Dermis microvascular lymphatic vessel endothelial cell (primary cell): ENCODE results near the gene PCLO. TPM values are rescaled to one million over a fixed set of nuclear protein-coding genes. Genes with fewer than 3 reads are reported as not detected.

Source experiments
- DNase-seq, 2 donors: peaks; one replicate each; pipeline versions ENCODE4 v3.0.0 to v3.0.0-alpha.2; 2010; ENCODE audit warnings: low read depth in 2 of 2
- total RNA-seq: library from RNA; depleted of rRNA; stranded (reverse); fragments of >200 nt; gene quantifications from 2 replicates; pipeline ENCODE4 v1.2.1, GENCODE V29; 2014

Gene PCLO
- total RNA-seq, 1 donor from 2014 or later, result 1.8 TPM

GRCh38 chr7:82841828-82842227 lies 320.9 kb downstream of the PCLO start:
- no peak for DNase-seq

- DNase-seq, result no peak
Observed at GRCh38 chr7:82840061-82840460, 322.6 kb downstream of the PCLO start.

- no peak for DNase-seq
Observed at GRCh38 chr7:82839555-82839954, 323.1 kb downstream of the PCLO start.

- no peak for DNase-seq
Observed at GRCh38 chr7:82839063-82839462, 323.6 kb downstream of the PCLO start.

- no peak for DNase-seq
Observed at GRCh38 chr7:82838314-82838713, 324.4 kb downstream of the PCLO start.

GRCh38 chr7:82823073-82823472 lies 339.6 kb downstream of the PCLO start:
- DNase-seq, result no peak

- DNase-seq, result no peak
Observed at GRCh38 chr7:82821037-82821436, 341.6 kb downstream of the PCLO start.

- DNase-seq, result no peak
Observed at GRCh38 chr7:82818171-82818570, 344.5 kb downstream of the PCLO start.

- DNase-seq, result no peak
Observed at GRCh38 chr7:82816272-82816671, 346.4 kb downstream of the PCLO start.

- DNase-seq, result peak; percentile 58 to 68
Observed at GRCh38 chr7:82810558-82811259, 352.0 kb downstream of the PCLO start.

- DNase-seq, result no peak
Observed at GRCh38 chr7:82808633-82809032, 354.1 kb downstream of the PCLO start.

- peak; percentile 16 to 83 for DNase-seq
Observed at GRCh38 chr7:82805527-82805960, 357.1 kb downstream of the PCLO start.

GRCh38 chr7:82803411-82803810 lies 359.3 kb downstream of the PCLO start:
- DNase-seq, result no peak

GRCh38 chr7:82789883-82790609 lies 372.6 kb downstream of the PCLO start:
- DNase-seq, result no peak

GRCh38 chr7:82778021-82778420 lies 384.7 kb downstream of the PCLO start:
- DNase-seq, result no peak

- no peak for DNase-seq
Observed at GRCh38 chr7:82762880-82763279, 399.8 kb downstream of the PCLO start.

GRCh38 chr7:82760831-82761230 lies 401.9 kb downstream of the PCLO start:
- no peak for DNase-seq

- no peak for DNase-seq
Observed at GRCh38 chr7:82760074-82760473, 402.6 kb downstream of the PCLO start.

GRCh38 chr7:82755705-82756551 lies 406.8 kb downstream of the PCLO start:
- DNase-seq, result no peak

GRCh38 chr7:82750007-82750406 lies 412.7 kb downstream of the PCLO start:
- no peak for DNase-seq

GRCh38 chr7:82745820-82746219 lies 416.9 kb downstream of the PCLO start:
- DNase-seq, result no peak

- DNase-seq, result no peak
Observed at GRCh38 chr7:82745117-82745516, 417.6 kb downstream of the PCLO start.
